ENCODE measurements around the gene CLEC16A. TPM values are rescaled to one million over a fixed set of nuclear protein-coding genes. Genes with fewer than 3 reads are reported as not detected.

CLEC16A gene
- total and polyA plus RNA-seq, 9 of the 15 experiments (the other 6 are each of a cell fraction or from before 2014, with no cell fraction given) = 1.00 to 22.3 (median 10.0) TPM

GRCh38 chr16:10944249-10945064 lies at the start of gene CLEC16A (continued):
- TF ChIP-seq, protein P1, sequence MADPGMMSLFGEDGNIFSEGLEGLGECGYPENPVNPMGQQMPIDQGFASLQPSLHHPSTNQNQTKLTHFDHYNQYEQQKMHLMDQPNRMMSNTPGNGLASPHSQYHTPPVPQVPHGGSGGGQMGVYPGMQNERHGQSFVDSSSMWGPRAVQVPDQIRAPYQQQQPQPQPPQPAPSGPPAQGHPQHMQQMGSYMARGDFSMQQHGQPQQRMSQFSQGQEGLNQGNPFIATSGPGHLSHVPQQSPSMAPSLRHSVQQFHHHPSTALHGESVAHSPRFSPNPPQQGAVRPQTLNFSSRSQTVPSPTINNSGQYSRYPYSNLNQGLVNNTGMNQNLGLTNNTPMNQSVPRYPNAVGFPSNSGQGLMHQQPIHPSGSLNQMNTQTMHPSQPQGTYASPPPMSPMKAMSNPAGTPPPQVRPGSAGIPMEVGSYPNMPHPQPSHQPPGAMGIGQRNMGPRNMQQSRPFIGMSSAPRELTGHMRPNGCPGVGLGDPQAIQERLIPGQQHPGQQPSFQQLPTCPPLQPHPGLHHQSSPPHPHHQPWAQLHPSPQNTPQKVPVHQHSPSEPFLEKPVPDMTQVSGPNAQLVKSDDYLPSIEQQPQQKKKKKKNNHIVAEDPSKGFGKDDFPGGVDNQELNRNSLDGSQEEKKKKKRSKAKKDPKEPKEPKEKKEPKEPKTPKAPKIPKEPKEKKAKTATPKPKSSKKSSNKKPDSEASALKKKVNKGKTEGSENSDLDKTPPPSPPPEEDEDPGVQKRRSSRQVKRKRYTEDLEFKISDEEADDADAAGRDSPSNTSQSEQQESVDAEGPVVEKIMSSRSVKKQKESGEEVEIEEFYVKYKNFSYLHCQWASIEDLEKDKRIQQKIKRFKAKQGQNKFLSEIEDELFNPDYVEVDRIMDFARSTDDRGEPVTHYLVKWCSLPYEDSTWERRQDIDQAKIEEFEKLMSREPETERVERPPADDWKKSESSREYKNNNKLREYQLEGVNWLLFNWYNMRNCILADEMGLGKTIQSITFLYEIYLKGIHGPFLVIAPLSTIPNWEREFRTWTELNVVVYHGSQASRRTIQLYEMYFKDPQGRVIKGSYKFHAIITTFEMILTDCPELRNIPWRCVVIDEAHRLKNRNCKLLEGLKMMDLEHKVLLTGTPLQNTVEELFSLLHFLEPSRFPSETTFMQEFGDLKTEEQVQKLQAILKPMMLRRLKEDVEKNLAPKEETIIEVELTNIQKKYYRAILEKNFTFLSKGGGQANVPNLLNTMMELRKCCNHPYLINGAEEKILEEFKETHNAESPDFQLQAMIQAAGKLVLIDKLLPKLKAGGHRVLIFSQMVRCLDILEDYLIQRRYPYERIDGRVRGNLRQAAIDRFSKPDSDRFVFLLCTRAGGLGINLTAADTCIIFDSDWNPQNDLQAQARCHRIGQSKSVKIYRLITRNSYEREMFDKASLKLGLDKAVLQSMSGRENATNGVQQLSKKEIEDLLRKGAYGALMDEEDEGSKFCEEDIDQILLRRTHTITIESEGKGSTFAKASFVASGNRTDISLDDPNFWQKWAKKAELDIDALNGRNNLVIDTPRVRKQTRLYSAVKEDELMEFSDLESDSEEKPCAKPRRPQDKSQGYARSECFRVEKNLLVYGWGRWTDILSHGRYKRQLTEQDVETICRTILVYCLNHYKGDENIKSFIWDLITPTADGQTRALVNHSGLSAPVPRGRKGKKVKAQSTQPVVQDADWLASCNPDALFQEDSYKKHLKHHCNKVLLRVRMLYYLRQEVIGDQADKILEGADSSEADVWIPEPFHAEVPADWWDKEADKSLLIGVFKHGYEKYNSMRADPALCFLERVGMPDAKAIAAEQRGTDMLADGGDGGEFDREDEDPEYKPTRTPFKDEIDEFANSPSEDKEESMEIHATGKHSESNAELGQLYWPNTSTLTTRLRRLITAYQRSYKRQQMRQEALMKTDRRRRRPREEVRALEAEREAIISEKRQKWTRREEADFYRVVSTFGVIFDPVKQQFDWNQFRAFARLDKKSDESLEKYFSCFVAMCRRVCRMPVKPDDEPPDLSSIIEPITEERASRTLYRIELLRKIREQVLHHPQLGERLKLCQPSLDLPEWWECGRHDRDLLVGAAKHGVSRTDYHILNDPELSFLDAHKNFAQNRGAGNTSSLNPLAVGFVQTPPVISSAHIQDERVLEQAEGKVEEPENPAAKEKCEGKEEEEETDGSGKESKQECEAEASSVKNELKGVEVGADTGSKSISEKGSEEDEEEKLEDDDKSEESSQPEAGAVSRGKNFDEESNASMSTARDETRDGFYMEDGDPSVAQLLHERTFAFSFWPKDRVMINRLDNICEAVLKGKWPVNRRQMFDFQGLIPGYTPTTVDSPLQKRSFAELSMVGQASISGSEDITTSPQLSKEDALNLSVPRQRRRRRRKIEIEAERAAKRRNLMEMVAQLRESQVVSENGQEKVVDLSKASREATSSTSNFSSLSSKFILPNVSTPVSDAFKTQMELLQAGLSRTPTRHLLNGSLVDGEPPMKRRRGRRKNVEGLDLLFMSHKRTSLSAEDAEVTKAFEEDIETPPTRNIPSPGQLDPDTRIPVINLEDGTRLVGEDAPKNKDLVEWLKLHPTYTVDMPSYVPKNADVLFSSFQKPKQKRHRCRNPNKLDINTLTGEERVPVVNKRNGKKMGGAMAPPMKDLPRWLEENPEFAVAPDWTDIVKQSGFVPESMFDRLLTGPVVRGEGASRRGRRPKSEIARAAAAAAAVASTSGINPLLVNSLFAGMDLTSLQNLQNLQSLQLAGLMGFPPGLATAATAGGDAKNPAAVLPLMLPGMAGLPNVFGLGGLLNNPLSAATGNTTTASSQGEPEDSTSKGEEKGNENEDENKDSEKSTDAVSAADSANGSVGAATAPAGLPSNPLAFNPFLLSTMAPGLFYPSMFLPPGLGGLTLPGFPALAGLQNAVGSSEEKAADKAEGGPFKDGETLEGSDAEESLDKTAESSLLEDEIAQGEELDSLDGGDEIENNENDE (IDR thresholded peaks at IDR 0.05; ENCODE audit: low read depth, low read length) = no peak
- TF ChIP-seq MTF1 (CRISPR knock-in tag; IDR thresholded peaks at IDR 0.05; ENCODE audit: borderline replicate concordance) (no peak), ZBTB26 (CRISPR knock-in tag; IDR thresholded peaks at IDR 0.05) (no peak), RFX5 (IDR thresholded peaks at IDR 0.05; ENCODE audit: low read depth, low read length) (no peak)
- TF ChIP-seq, protein P2, sequence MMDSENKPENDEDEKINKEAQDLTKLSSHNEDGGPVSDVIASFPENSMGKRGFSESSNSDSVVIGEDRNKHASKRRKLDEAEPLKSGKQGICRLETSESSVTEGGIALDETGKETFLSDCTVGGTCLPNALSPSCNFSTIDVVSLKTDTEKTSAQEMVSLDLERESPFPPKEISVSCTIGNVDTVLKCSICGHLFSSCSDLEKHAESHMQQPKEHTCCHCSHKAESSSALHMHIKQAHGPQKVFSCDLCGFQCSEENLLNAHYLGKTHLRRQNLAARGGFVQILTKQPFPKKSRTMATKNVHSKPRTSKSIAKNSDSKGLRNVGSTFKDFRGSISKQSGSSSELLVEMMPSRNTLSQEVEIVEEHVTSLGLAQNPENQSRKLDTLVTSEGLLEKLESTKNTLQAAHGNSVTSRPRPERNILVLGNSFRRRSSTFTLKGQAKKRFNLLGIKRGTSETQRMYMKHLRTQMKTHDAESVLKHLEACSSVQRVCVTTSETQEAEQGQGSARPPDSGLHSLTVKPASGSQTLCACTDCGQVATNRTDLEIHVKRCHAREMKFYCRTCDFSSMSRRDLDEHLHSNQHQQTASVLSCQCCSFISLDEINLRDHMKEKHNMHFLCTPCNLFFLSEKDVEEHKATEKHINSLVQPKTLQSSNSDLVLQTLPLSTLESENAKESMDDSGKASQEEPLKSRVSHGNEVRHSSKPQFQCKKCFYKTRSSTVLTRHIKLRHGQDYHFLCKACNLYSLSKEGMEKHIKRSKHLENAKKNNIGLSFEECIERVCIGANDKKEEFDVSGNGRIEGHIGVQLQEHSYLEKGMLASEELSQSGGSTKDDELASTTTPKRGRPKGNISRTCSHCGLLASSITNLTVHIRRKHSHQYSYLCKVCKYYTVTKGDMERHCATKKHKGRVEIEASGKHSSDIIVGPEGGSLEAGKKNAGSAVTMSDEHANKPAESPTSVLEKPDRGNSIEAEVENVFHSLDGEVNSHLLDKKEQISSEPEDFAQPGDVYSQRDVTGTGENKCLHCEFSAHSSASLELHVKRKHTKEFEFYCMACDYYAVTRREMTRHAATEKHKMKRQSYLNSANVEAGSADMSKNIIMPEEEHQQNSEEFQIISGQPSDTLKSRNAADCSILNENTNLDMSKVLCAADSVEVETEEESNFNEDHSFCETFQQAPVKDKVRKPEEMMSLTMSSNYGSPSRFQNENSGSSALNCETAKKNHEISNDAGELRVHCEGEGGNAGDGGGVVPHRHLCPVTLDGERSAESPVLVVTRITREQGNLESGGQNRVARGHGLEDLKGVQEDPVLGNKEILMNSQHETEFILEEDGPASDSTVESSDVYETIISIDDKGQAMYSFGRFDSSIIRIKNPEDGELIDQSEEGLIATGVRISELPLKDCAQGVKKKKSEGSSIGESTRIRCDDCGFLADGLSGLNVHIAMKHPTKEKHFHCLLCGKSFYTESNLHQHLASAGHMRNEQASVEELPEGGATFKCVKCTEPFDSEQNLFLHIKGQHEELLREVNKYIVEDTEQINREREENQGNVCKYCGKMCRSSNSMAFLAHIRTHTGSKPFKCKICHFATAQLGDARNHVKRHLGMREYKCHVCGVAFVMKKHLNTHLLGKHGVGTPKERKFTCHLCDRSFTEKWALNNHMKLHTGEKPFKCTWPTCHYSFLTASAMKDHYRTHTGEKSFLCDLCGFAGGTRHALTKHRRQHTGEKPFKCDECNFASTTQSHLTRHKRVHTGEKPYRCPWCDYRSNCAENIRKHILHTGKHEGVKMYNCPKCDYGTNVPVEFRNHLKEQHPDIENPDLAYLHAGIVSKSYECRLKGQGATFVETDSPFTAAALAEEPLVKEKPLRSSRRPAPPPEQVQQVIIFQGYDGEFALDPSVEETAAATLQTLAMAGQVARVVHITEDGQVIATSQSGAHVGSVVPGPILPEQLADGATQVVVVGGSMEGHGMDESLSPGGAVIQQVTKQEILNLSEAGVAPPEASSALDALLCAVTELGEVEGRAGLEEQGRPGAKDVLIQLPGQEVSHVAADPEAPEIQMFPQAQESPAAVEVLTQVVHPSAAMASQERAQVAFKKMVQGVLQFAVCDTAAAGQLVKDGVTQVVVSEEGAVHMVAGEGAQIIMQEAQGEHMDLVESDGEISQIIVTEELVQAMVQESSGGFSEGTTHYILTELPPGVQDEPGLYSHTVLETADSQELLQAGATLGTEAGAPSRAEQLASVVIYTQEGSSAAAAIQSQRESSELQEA (IDR thresholded peaks at IDR 0.05; ENCODE audit: low read depth) = no peak

Data from K562 (cell line).